HG02571 (cell line): ENCODE results near the gene TOMM34.

Experiments used
- ATAC-seq: cut with Tn5 transposase; IDR thresholded peaks from one replicate; pipeline ENCODE4 v1.9.1; 2021; ENCODE audit warnings: mild to moderate bottlenecking, moderate library complexity; ENCODE audit not compliant: unreplicated experiment

Gene TOMM34

DNA sequence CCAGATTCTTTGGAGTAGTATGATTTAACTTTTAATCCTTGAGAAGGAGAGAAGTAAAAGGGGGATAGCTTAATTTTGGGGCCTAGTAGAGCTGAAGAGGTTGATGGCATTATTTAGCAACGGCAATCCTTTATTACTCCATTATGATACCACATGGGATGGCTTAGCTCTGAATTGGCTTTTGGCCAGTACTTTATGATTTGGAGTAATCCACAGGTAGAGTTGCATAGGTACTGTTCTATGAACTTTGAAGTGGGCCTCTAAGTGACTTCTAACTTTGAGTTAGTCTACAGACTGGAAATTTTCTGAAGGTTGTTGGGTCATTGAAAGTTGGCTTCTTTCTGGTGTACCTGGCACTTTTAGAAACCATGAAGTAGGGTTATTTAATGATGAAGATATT is 63.1 kb downstream of the TOMM34 start:
- no peak for ATAC-seq

DNA sequence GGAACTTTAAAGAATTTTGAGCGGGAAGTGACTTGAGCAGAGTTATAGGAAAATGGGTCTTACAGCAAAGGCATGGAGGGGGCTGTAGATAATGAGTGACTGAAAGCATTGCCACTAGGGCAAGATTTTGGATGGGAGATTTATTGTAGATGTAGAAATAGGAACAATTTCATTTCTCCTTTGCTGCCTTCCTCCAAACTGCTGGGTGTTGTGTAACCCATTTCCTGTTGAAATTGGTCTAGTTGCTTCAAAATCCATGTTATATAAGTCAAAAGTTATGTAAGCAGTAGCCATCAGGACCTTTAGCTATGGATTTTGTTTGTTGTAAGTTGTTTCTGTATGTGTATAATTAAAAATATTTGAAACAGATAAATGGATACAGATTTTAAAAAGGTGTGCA is 63.6 kb downstream of the TOMM34 start:
- no peak for ATAC-seq

DNA sequence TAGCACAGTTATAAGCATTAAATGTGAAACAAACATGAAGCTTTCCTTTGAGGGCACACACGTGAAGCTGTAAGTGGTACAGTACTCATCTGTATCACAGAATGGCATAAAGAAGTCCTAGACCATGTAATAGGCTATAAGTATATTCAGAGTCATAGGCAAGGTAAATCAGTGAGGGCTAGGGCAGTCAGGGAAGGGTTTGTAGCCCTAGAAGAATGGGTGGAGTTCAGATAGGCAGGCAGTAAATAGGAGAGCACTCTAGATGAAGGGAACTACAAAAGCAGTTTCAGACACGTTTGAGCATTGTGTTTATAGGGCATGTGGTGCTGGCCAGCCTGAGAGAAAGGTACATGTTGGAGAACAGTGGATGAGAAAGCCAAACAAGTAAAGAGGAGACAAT is 65.2 kb downstream of the TOMM34 start:
- no peak for ATAC-seq
